Measurements from ENCODE around the gene ZDHHC20.
A peak's percentile ranks its signal among the peaks of the same experiment; 100 is the strongest.

The ZDHHC20 gene

DNA sequence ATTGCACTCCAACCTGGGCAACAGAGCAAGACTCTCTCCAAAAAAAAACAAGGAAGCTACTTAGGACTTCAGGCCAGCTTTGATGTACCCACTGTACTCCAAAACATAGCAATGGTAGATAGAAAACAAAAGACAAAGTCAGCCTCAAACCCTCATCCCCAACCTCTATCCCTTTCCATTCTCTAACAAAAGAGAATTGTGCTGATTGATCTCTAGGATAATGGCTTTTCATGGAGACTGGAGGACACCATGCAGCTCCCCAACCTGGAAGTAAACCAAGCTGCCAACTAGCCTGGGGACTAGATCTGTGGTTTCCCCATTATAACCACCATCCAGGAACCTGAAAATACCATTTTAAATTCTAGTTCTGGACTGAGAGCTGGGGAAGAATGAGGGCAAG lies 4.3 kb upstream of the ZDHHC20 start:
- H3F3A ChIP-seq (ENCODE audit: insufficient read depth, low read length): no peaks in the 10 kb centered on the region
- no peak overlapping the region for H3K9ac ChIP-seq (ENCODE audit: low read length)
- no peak for DNase-seq
- no peaks in the 10 kb centered on the region for H3K36me3 ChIP-seq (replicated peaks; ENCODE audit: insufficient read depth, low read length)
- no peak overlapping the region for H3K27ac ChIP-seq (ENCODE audit: low read length)
- no peak overlapping the region for H3K4me2 ChIP-seq (ENCODE audit: low read depth, low read length)
- no peaks in the 10 kb centered on the region for H3K27me3 ChIP-seq (replicated peaks; ENCODE audit: insufficient read depth, low read length)
- peaks cover 3% of the 10 kb centered on the region for H3K79me2 ChIP-seq (ENCODE audit: low read length)
- H3K9me3 ChIP-seq (replicated peaks; ENCODE audit: insufficient read depth, low read length): no peaks in the 10 kb centered on the region
- TF ChIP-seq, protein P1, sequence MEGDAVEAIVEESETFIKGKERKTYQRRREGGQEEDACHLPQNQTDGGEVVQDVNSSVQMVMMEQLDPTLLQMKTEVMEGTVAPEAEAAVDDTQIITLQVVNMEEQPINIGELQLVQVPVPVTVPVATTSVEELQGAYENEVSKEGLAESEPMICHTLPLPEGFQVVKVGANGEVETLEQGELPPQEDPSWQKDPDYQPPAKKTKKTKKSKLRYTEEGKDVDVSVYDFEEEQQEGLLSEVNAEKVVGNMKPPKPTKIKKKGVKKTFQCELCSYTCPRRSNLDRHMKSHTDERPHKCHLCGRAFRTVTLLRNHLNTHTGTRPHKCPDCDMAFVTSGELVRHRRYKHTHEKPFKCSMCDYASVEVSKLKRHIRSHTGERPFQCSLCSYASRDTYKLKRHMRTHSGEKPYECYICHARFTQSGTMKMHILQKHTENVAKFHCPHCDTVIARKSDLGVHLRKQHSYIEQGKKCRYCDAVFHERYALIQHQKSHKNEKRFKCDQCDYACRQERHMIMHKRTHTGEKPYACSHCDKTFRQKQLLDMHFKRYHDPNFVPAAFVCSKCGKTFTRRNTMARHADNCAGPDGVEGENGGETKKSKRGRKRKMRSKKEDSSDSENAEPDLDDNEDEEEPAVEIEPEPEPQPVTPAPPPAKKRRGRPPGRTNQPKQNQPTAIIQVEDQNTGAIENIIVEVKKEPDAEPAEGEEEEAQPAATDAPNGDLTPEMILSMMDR (IDR thresholded peaks at IDR 0.05; ENCODE audit: low read length): no peak
- no peak for TF ChIP-seq EZH2phosphoT487 (IDR thresholded peaks at IDR 0.05; ENCODE audit: low read length)
- TF ChIP-seq EZH2 (optimal IDR thresholded peaks at IDR 0.05; ENCODE audit: low read depth, low read length): no peak
- no peaks in the 10 kb centered on the region for H4K20me1 ChIP-seq (ENCODE audit: insufficient read depth, low read length)
- H3K9me2 ChIP-seq (replicated peaks; ENCODE audit: insufficient read depth, low read length): no peaks in the 10 kb centered on the region
- no peaks in the 10 kb centered on the region for H3K4me1 ChIP-seq (ENCODE audit: low read length)
- no peak overlapping the region for H3K4me3 ChIP-seq (ENCODE audit: low read length)
- H2AFZ ChIP-seq (ENCODE audit: low read length): no peak overlapping the region

GRCh38 chr13:21461131-21461530 lies 2.0 kb upstream of the ZDHHC20 start:
- Histone ChIP-seq H2AFZ (ENCODE audit: low read length) (no peak overlapping the region), H3K9ac (ENCODE audit: low read length) (no peak overlapping the region), H3K36me3 (replicated peaks; ENCODE audit: insufficient read depth, low read length) (no peaks in the 10 kb centered on the region), H3K9me2 (replicated peaks; ENCODE audit: insufficient read depth, low read length) (no peaks in the 10 kb centered on the region), H3K79me2 (ENCODE audit: low read length) (peaks cover 23% of the 10 kb centered on the region), H3K4me1 (ENCODE audit: low read length) (no peaks in the 10 kb centered on the region), H3F3A (ENCODE audit: insufficient read depth, low read length) (no peaks in the 10 kb centered on the region), H3K4me2 (ENCODE audit: low read depth, low read length) (no peak overlapping the region), H4K20me1 (ENCODE audit: insufficient read depth, low read length) (no peaks in the 10 kb centered on the region), H3K27me3 (replicated peaks; ENCODE audit: insufficient read depth, low read length) (no peaks in the 10 kb centered on the region), H3K4me3 (ENCODE audit: low read length) (no peak overlapping the region), H3K27ac (ENCODE audit: low read length) (no peak overlapping the region), H3K9me3 (replicated peaks; ENCODE audit: insufficient read depth, low read length) (no peaks in the 10 kb centered on the region)
- no peak for DNase-seq
- TF ChIP-seq, protein P1 (IDR thresholded peaks at IDR 0.05; ENCODE audit: low read length): no peak
- no peak for TF ChIP-seq EZH2 (optimal IDR thresholded peaks at IDR 0.05; ENCODE audit: low read depth, low read length)
- no peak for TF ChIP-seq EZH2phosphoT487 (IDR thresholded peaks at IDR 0.05; ENCODE audit: low read length)

- Histone ChIP-seq H3K9me3 (replicated peaks; ENCODE audit: insufficient read depth, low read length) (no peaks in the 10 kb centered on the region), H3K4me1 (ENCODE audit: low read length) (no peaks in the 10 kb centered on the region), H3K9ac (ENCODE audit: low read length) (peak overlapping the region; percentile 75; the same call in 1 of the 2 replicates), H4K20me1 (ENCODE audit: insufficient read depth, low read length) (no peaks in the 10 kb centered on the region), H2AFZ (ENCODE audit: low read length) (peak overlapping the region; percentile 63), H3K36me3 (replicated peaks; ENCODE audit: insufficient read depth, low read length) (no peaks in the 10 kb centered on the region), H3K4me2 (ENCODE audit: low read depth, low read length) (peak overlapping the region; percentile 73), H3K4me3 (ENCODE audit: low read length) (peak overlapping the region; percentile 77), H3K27me3 (replicated peaks; ENCODE audit: insufficient read depth, low read length) (no peaks in the 10 kb centered on the region), H3K9me2 (replicated peaks; ENCODE audit: insufficient read depth, low read length) (no peaks in the 10 kb centered on the region), H3F3A (ENCODE audit: insufficient read depth, low read length) (no peaks in the 10 kb centered on the region), H3K79me2 (ENCODE audit: low read length) (peaks cover 48% of the 10 kb centered on the region), H3K27ac (ENCODE audit: low read length) (peak overlapping the region; percentile 68; the same call in 1 of the 2 replicates)
- TF ChIP-seq, protein P1 (IDR thresholded peaks at IDR 0.05; ENCODE audit: low read length): no peak
- no peak for TF ChIP-seq EZH2phosphoT487 (IDR thresholded peaks at IDR 0.05; ENCODE audit: low read length)
- TF ChIP-seq EZH2 (optimal IDR thresholded peaks at IDR 0.05; ENCODE audit: low read depth, low read length): no peak
- peak; percentile 33 for DNase-seq
Observed at GRCh38 chr13:21458451-21458812, 671 bp downstream of the ZDHHC20 start.
